HG03095 (cell line): ENCODE data around the gene PRKCSH.
"Not testable (repeated sequence)": the region's sequence is repeated elsewhere in the genome, so short reads cannot be mapped to it uniquely, and the experiment has no call there.

Experiments
- ATAC-seq: cut with Tn5 transposase; IDR thresholded peaks from one replicate; pipeline ENCODE4 v1.9.1; 2021; ENCODE audit warnings: moderate library complexity; ENCODE audit not compliant: unreplicated experiment

Gene PRKCSH, protein sequence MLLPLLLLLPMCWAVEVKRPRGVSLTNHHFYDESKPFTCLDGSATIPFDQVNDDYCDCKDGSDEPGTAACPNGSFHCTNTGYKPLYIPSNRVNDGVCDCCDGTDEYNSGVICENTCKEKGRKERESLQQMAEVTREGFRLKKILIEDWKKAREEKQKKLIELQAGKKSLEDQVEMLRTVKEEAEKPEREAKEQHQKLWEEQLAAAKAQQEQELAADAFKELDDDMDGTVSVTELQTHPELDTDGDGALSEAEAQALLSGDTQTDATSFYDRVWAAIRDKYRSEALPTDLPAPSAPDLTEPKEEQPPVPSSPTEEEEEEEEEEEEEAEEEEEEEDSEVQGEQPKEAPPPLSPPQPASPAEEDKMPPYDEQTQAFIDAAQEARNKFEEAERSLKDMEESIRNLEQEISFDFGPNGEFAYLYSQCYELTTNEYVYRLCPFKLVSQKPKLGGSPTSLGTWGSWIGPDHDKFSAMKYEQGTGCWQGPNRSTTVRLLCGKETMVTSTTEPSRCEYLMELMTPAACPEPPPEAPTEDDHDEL

DNA sequence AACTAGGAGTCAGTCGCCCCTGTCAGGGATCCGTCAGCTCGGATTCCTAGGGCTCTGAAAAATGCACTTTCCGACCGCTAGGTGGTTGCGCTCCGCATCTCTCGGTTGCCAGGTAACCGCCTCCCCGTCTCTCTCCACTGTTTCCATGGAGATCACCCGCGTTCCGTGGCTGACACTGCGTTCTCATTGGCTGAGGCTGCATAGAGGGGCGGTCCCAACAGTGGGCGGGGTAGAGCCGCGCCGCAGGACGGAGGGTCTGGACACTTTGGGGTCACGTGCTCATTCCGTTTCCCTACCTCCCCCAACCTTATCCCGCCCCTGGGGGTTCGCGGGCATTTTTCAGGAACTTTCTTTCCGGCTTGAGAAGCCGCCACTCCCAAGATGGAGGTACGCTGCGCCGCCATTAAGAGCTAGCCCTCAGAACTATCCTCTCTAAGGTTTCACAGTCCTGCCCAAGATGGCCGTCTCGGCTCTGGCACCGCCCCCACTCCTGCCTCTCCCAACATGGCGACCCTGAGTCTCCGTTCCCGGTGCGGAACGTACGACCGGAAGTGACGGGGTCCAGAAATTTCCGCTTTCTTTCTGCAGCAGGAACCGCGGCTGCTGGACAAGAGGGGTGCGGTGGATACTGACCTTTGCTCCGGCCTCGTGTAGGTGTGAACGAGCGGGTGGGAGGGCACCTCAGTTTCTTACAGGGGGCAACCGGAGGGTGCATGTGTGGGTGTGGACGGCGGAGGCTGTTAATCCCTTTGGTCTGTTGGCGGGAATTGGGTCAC, at the start of gene PRKCSH, which contains the start of gene ODAD3:
Gene PRKCSH (plus strand): TSS at position 579 of the 776 bp plus-strand sequence. CDS start 483 bp downstream, outside the sequence.
Gene ODAD3 (minus strand): TSS at position 65 of the 776 bp plus-strand sequence. CDS start 105 bp downstream, outside the sequence.
- ATAC-seq, result peak; percentile 84

- ATAC-seq, result no peak
Measured at GRCh38 chr19:11387162-11388034, 48.0 kb upstream of the PRKCSH start.

- no peak for ATAC-seq
Measured at GRCh38 chr19:11390359-11390758, 45.1 kb upstream of the PRKCSH start.

GRCh38 chr19:11390933-11391680, 44.3 kb upstream of the PRKCSH start:
- no peak for ATAC-seq

GRCh38 chr19:11397089-11397610, 38.3 kb upstream of the PRKCSH start:
- ATAC-seq, result no peak

DNA sequence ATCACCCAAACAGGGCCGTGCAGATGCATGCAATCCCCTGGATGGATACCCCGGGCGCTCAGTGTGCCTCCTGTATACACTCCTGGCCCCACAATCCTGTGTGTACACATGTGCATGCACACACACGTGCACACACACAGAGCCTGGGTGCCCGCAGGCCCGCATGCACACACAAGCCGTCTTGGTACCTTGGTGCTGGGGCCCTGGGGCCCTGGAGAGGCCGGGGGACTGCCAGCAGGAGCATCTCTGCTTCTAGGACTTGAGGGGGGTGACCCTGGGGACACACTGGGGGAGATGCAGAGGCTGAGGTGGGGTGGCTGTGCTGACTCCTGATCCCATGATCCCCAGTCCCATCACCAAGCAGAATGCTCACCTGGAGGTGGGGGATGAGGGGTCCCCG, 35.8 kb upstream of the PRKCSH start:
- ATAC-seq, result no peak

- no peak for ATAC-seq
Measured at GRCh38 chr19:11400798-11401197, 34.6 kb upstream of the PRKCSH start.

DNA sequence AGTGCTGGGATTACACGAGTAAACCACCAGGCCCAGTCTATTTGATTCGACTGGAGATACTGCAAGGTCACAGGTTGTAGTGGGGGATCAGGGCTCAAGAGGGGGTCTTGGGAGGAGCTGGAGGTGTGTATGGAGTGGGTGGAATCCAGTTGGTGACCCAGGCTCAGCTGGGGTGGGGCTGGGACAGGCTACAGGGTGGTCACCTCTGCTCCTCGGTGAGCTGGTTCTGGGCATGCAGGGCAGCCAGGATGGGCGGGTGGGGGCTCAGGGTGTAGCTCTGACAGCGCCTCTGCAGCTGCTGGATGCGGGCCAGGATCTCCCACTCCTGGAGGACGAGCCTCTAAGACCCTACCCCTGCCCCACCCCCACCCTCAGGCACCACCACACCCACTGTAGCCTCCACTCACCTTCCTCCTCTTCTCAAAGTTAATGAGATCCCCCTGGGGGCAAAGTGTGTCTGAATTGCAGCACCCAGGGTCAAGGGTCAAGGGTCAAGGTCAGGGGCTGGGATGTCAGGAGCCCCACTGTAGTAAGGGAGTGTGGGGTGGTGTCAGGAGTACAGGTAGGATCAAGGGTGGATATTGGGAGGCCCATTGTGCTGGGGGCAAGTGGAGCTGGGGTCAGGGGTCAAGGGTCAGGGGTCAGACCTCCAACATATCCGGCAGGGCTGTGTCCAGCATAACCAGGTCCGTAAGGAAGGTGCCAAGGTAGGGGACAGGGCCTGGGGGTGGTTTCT, 33.5 kb upstream of the PRKCSH start:
- no peak for ATAC-seq

DNA sequence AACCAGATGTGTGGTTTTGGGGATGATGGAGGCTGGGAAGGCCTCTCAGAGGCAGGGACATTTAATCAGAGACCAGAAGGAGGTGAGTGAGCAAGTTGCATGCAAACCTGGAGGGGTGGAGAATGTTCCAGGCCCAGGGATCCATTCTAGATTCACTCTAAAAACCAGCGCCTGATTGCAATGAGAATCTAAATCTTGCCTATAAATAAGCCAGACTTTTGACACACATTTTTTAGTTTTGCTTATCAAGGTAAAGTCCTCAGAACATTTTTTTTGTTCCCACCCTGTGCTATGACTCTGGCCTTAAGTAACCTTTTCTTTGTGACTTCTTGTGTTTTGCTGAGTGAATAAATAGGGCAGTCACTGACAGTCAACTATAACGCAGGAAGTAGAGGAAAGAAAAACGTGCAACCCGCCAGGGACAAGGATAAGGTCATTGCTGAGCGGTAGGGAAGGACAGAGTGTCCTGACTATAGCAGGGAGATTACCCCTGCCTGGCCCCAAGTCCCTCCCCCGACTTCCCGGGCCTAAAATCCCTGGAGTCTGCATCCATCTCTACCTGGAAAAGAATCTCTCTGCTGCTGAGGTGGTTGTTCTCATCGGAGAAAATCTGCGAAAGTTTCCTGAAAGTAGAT, 30.7 kb upstream of the PRKCSH start:
- no peak for ATAC-seq

DNA sequence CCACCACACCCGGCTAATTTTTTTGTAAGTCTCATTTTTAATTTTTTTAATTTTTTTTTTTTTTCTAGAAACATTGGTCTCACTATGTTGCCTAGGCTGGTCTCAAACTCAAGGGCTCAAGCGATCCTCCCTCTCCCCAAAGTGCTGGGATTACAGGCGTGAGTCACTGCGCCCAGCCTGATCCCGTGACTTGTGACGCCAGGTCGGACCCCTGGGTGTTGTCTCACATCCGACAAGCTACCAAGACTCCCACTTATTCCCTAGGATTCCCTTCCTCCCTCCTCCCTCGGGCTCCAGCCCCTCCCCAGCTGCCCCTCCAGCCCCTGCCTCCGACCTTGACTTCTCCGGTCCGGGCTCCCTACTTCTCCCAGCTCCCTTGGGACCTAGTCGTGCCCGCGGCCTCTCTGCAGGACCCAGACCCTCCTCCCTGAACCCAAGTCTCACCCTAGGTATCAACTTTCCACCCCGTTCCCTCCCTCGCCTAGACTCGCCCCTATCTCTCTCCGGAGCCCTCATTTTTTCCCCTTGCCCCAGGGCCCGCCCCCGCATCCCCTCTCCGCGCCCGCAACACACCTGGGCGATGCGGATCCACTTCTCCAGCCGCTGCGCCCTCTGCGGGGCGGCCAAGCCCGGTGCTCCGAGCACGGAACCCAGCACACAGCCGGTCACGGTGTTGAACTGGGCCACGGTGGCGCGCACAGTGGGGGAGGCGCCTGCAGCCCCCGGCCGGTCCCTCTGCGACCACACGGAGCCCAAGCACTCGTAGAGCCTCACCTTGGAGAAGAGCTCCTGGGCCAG, 29.4 kb upstream of the PRKCSH start:
- ATAC-seq, result no peak

GRCh38 chr19:11406703-11407236, 28.7 kb upstream of the PRKCSH start:
- ATAC-seq, result not testable (repeated sequence)

- ATAC-seq, result no peak
Measured at GRCh38 chr19:11408591-11408990, 26.8 kb upstream of the PRKCSH start.

- ATAC-seq, result no peak
Measured at GRCh38 chr19:11410682-11411081, 24.8 kb upstream of the PRKCSH start.

DNA sequence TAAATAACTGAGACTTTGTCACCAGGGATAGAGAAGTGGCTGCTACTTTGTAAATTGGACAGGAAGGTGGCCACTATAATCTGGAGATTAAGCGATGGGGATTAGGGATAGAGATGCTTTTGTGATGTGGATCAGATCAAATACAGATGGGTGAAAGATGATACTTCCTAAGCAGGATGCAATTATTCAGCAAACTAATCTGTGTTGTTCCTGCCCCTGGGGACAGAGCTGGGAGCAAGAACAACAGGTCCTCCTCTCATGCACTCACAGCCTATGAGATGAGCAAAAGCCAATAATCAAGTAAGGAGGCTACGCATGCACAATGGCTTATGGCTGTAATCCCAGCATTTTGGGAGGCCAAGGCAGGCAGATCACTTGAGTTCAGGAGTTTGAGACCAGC, 20.9 kb upstream of the PRKCSH start:
- ATAC-seq, result no peak

- ATAC-seq, result no peak
Measured at GRCh38 chr19:11416346-11417052, 18.9 kb upstream of the PRKCSH start.

- no peak for ATAC-seq
Measured at GRCh38 chr19:11418094-11418548, 17.3 kb upstream of the PRKCSH start.
